Caco-2 (cell line): Measurements from ENCODE around the gene SLC7A11. TPM values are rescaled to one million over a fixed set of nuclear protein-coding genes. Genes with fewer than 3 reads are reported as not detected.

Experiments used
- BruUV-seq: library from RNA; stranded (reverse); fragments of 400-500 nt; replicated peaks from 2 replicates; lab custom pipeline; 2021; lab: Mats Ljungman, UMichigan
- CTCF ChIA-PET: fragments of 300-600 bp; sonication (Branson Sonifier 250); formaldehyde crosslinking; loops from one replicate; lab custom pipeline; 2022; ENCODE audit warnings: antibody characterized with exemption; lab: Charles Lee
- POLR2A ChIA-PET: fragments of 300-600 bp; sonication (Branson Sonifier 250); formaldehyde crosslinking; loops from one replicate; lab custom pipeline; 2022; ENCODE audit warnings: antibody characterized with exemption; lab: Charles Lee
- DNase-seq, 2 experiments: peaks; one replicate each; pipeline versions ENCODE4 v3.0.0 to v3.0.0-alpha.2; 2020 to 2022
- H3K27me3 ChIP-seq: replicated peaks from 2 replicates; pipeline ENCODE4 v1.6.0; 2011; ENCODE audit warnings: low read length; ENCODE audit not compliant: control insufficient read depth, insufficient read depth
- H3K36me3 ChIP-seq: 2 replicates; pipeline ENCODE4 v1.5.1; 2011; ENCODE audit warnings: low read length; ENCODE audit not compliant: control insufficient read depth, insufficient read depth
- H3K4me1 ChIP-seq: fragments of 250-450 bp; sonication (Bioruptor Pico); 2 replicates; pipeline ENCODE4 v1.5.1; 2020; ENCODE audit warnings: mild to moderate bottlenecking
- H3K4me3 ChIP-seq: 2 replicates; pipeline ENCODE4 v1.5.1; 2011; ENCODE audit warnings: low read depth, mild to moderate bottlenecking, control low read depth, low read length
- H3K9me3 ChIP-seq: fragments of 250-450 bp; sonication (Bioruptor Pico); 2 replicates; pipeline ENCODE4 v1.5.1; 2020; ENCODE audit warnings: mild to moderate bottlenecking, moderate library complexity
- H3K27ac Mint-ChIP-seq: one replicate; pipeline ENCODE4 v1.8.0; 2022; ENCODE audit warnings: mixed read lengths; ENCODE audit not compliant: unreplicated experiment
- H3K27me3 Mint-ChIP-seq: one replicate; pipeline ENCODE4 v1.8.0; 2022; ENCODE audit warnings: mixed read lengths; ENCODE audit not compliant: insufficient read depth, unreplicated experiment
- H3K36me3 Mint-ChIP-seq: one replicate; pipeline ENCODE4 v1.8.0; 2022; ENCODE audit warnings: mild to moderate bottlenecking, mixed read lengths; ENCODE audit not compliant: insufficient read depth, unreplicated experiment
- H3K4me1 Mint-ChIP-seq: one replicate; pipeline ENCODE4 v1.8.0; 2022; ENCODE audit warnings: low read depth, mixed read lengths; ENCODE audit not compliant: unreplicated experiment
- H3K4me3 Mint-ChIP-seq: one replicate; pipeline ENCODE4 v1.8.0; 2022; ENCODE audit warnings: mild to moderate bottlenecking, moderate library complexity, mixed read lengths; ENCODE audit not compliant: unreplicated experiment
- H3K9me3 Mint-ChIP-seq: one replicate; pipeline ENCODE4 v1.8.0; 2022; ENCODE audit warnings: mixed read lengths; ENCODE audit not compliant: unreplicated experiment
- intact Hi-C: fragments of 100-400 bp; cut with micrococcal nuclease; formaldehyde crosslinking; loops from one replicate; pipeline ENCODE4 v1.10.0; 2022; ENCODE audit not compliant: unreplicated experiment
- total RNA-seq: library from RNA; stranded (reverse); gene quantifications from 2 replicates; pipeline ENCODE4 v1.2.3, GENCODE V29; 2022
- TF ChIP-seq, protein P1 (sequence below), 2 experiments: fragments of 200-600 bp in 1 of 2; IDR thresholded peaks; 1 replicate in 1 of 2; 2 replicates in 1 of 2; pipeline versions ENCODE4 v1.5.1 to v1.8.0; 2011 to 2022; ENCODE audit warnings: antibody characterized with exemption in 1 of 2, control low read depth in 1 of 2, inconsistent platforms in 1 of 2, low read depth in 1 of 2, low read length in 1 of 2, mild to moderate bottlenecking in 1 of 2, moderate library complexity in 1 of 2; ENCODE audit not compliant: insufficient read depth in 1 of 2, severe bottlenecking in 1 of 2, unreplicated experiment in 1 of 2

SLC7A11 gene
- total RNA-seq, 1 experiment from 2014 or later: 41.1 TPM

- intact Hi-C loops: no loop called here
- no peak for DNase-seq
- POLR2A ChIA-PET: no interaction called here
- Mint-ChIP-seq H3K27ac (no peak overlapping the region), H3K4me1 (peaks cover 5% of the 10 kb centered on the region), H3K9me3 (no peaks in the 10 kb centered on the region), H3K4me3 (no peak overlapping the region), H3K27me3 (no peaks in the 10 kb centered on the region), H3K36me3 (no peaks in the 10 kb centered on the region)
- TF ChIP-seq, protein P1, sequence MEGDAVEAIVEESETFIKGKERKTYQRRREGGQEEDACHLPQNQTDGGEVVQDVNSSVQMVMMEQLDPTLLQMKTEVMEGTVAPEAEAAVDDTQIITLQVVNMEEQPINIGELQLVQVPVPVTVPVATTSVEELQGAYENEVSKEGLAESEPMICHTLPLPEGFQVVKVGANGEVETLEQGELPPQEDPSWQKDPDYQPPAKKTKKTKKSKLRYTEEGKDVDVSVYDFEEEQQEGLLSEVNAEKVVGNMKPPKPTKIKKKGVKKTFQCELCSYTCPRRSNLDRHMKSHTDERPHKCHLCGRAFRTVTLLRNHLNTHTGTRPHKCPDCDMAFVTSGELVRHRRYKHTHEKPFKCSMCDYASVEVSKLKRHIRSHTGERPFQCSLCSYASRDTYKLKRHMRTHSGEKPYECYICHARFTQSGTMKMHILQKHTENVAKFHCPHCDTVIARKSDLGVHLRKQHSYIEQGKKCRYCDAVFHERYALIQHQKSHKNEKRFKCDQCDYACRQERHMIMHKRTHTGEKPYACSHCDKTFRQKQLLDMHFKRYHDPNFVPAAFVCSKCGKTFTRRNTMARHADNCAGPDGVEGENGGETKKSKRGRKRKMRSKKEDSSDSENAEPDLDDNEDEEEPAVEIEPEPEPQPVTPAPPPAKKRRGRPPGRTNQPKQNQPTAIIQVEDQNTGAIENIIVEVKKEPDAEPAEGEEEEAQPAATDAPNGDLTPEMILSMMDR (IDR thresholded peaks at IDR 0.05; ENCODE audit: insufficient read depth in 1 of 2, low read depth in 1 of 2, low read length in 1 of 2, severe bottlenecking in 1 of 2, unreplicated experiment in 1 of 2): no peak
- CTCF ChIA-PET: no interaction called here
- Histone ChIP-seq H3K9me3 (no peaks in the 10 kb centered on the region), H3K4me1 (no peaks in the 10 kb centered on the region; the same call in 1 of the 2 replicates), H3K27me3 (no peaks in the 10 kb centered on the region), H3K4me3 (no peak overlapping the region), H3K36me3 (no peaks in the 10 kb centered on the region)
- no TSS peak for BruUV-seq
Observed at GRCh38 chr4:138140879-138141278, 101.3 kb downstream of the SLC7A11 start.

- Mint-ChIP-seq H3K27me3 (no peaks in the 10 kb centered on the region), H3K9me3 (no peaks in the 10 kb centered on the region), H3K4me1 (peaks cover 5% of the 10 kb centered on the region), H3K36me3 (no peaks in the 10 kb centered on the region), H3K4me3 (no peak overlapping the region), H3K27ac (no peak overlapping the region)
- intact Hi-C loops: no loop called here
- Histone ChIP-seq H3K9me3 (no peaks in the 10 kb centered on the region), H3K4me1 (no peaks in the 10 kb centered on the region; the same call in 1 of the 2 replicates), H3K4me3 (no peak overlapping the region), H3K27me3 (no peaks in the 10 kb centered on the region), H3K36me3 (no peaks in the 10 kb centered on the region)
- DNase-seq: no peak
- CTCF ChIA-PET: no interaction called here
- BruUV-seq: no TSS peak
- TF ChIP-seq, protein P1 (IDR thresholded peaks at IDR 0.05; ENCODE audit: insufficient read depth in 1 of 2, low read depth in 1 of 2, low read length in 1 of 2, severe bottlenecking in 1 of 2, unreplicated experiment in 1 of 2): no peak
- POLR2A ChIA-PET: no interaction called here
Observed at GRCh38 chr4:138138774-138139173, 103.4 kb downstream of the SLC7A11 start.

- H3K27me3 ChIP-seq: no peaks in the 10 kb centered on the region
- H3K27me3 Mint-ChIP-seq: no peaks in the 10 kb centered on the region
- H3K9me3 ChIP-seq: no peaks in the 10 kb centered on the region
- BruUV-seq: no TSS peak
- no peaks in the 10 kb centered on the region for H3K4me1 ChIP-seq
- no peak overlapping the region for H3K27ac Mint-ChIP-seq
- no peak overlapping the region for H3K4me3 ChIP-seq
- peaks cover 12% of the 10 kb centered on the region for H3K9me3 Mint-ChIP-seq
- POLR2A ChIA-PET: no interaction called here
- no peaks in the 10 kb centered on the region for H3K36me3 ChIP-seq
- CTCF ChIA-PET: no interaction called here
- no peak for DNase-seq
- TF ChIP-seq, protein P1 (IDR thresholded peaks at IDR 0.05; ENCODE audit: insufficient read depth in 1 of 2, low read depth in 1 of 2, low read length in 1 of 2, severe bottlenecking in 1 of 2, unreplicated experiment in 1 of 2): no peak
- H3K36me3 Mint-ChIP-seq: no peaks in the 10 kb centered on the region
- intact Hi-C loops: no loop called here
- H3K4me1 Mint-ChIP-seq: no peaks in the 10 kb centered on the region
- H3K4me3 Mint-ChIP-seq: no peak overlapping the region
Observed at GRCh38 chr4:138135610-138136009, 106.5 kb downstream of the SLC7A11 start.
